HG03135 (cell line): Measurements from ENCODE around the gene IL10.

Experiments
- ATAC-seq: cut with Tn5 transposase; IDR thresholded peaks from one replicate; pipeline ENCODE4 v1.9.1; 2021; ENCODE audit warnings: mild to moderate bottlenecking, moderate library complexity; ENCODE audit not compliant: unreplicated experiment

The IL10 gene

GRCh38 chr1:206772243-206772937, at the start of gene IL10:
IL10 (minus strand) TSS chr1:206772494; CDS start chr1:206772435, 59 bp downstream.
- no peak for ATAC-seq

GRCh38 chr1:206821493-206821892, 49.2 kb upstream of the IL10 start:
- ATAC-seq, result no peak

GRCh38 chr1:206816390-206817287, 44.3 kb upstream of the IL10 start:
- ATAC-seq, result peak; percentile 64

GRCh38 chr1:206814716-206815341, 42.5 kb upstream of the IL10 start:
- ATAC-seq, result peak; percentile 40

GRCh38 chr1:206812471-206812870, 40.2 kb upstream of the IL10 start:
- ATAC-seq, result no peak

GRCh38 chr1:206809504-206810084, 37.3 kb upstream of the IL10 start:
- no peak for ATAC-seq

- ATAC-seq, result no peak
These were observed 36.3 kb upstream of the IL10 start for GRCh38 chr1:206808615-206809014.

GRCh38 chr1:206805357-206805756, 33.1 kb upstream of the IL10 start:
- no peak for ATAC-seq

- ATAC-seq, result no peak
These were observed 32.0 kb upstream of the IL10 start for GRCh38 chr1:206804156-206804737.

GRCh38 chr1:206803221-206803730, 31.0 kb upstream of the IL10 start:
- peak; percentile 93 for ATAC-seq

GRCh38 chr1:206802401-206802800, 30.1 kb upstream of the IL10 start:
- no peak for ATAC-seq

- no peak for ATAC-seq
These were observed 29.2 kb upstream of the IL10 start for GRCh38 chr1:206801467-206801866.

- no peak for ATAC-seq
These were observed 28.6 kb upstream of the IL10 start for GRCh38 chr1:206800891-206801290.

- no peak for ATAC-seq
These were observed 28.1 kb upstream of the IL10 start for GRCh38 chr1:206800411-206800810.

- no peak for ATAC-seq
These were observed 27.0 kb upstream of the IL10 start for GRCh38 chr1:206799311-206799710.

GRCh38 chr1:206798384-206798996, 26.2 kb upstream of the IL10 start:
- ATAC-seq, result no peak

GRCh38 chr1:206797534-206798383, 25.5 kb upstream of the IL10 start:
- ATAC-seq, result no peak

GRCh38 chr1:206796981-206797402, 24.7 kb upstream of the IL10 start:
- no peak for ATAC-seq

GRCh38 chr1:206796116-206796515, 23.8 kb upstream of the IL10 start:
- no peak for ATAC-seq
